Astrocyte of the cerebellum (primary cell): ENCODE measurements around the gene NHSL2.
"Not testable (repeated sequence)": the region's sequence is repeated elsewhere in the genome, so short reads cannot be mapped to it uniquely, and the experiment has no call there.

ENCODE experiments used
- DNase-seq: peaks from one replicate; pipeline ENCODE4 v3.0.0-alpha.2; 2011; ENCODE audit warnings: low read depth
- H3K4me3 ChIP-seq: 2 replicates; pipeline ENCODE4 v1.5.1; 2011; ENCODE audit warnings: mild to moderate bottlenecking, low read depth, low read length, moderate library complexity
- CTCF ChIP-seq: IDR thresholded peaks from 2 replicates; pipeline ENCODE4 v1.5.1; 2012; ENCODE audit warnings: low read length, low read depth, moderate library complexity, mild to moderate bottlenecking; ENCODE audit errors: missing control alignments
- in situ Hi-C: cut with HindIII; loops from 2 replicates; pipeline ENCODE4 v1.10.0; 2017; ENCODE audit warnings: low sequenced_read_pairs

NHSL2 gene

GRCh38 chrX:71949844-71950445 is 39.3 kb downstream of the NHSL2 start:
- no peak for TF ChIP-seq CTCF
- in situ Hi-C loops, result no loop called here
- no peak for DNase-seq
- no peak overlapping the region for H3K4me3 ChIP-seq

GRCh38 chrX:71953391-71953790 is 42.7 kb downstream of the NHSL2 start:
- in situ Hi-C loops, result no loop called here
- TF ChIP-seq CTCF, result no peak
- no peak overlapping the region for H3K4me3 ChIP-seq
- no peak for DNase-seq

- H3K4me3 ChIP-seq, result no peak overlapping the region
- in situ Hi-C loops, result no loop called here
- no peak for TF ChIP-seq CTCF
- no peak for DNase-seq
Observed at GRCh38 chrX:71953946-71954345, 43.3 kb downstream of the NHSL2 start.

- TF ChIP-seq CTCF, result no peak
- no peak for DNase-seq
- in situ Hi-C loops, result no loop called here
- no peak overlapping the region for H3K4me3 ChIP-seq
Observed at GRCh38 chrX:71954458-71954857, 43.8 kb downstream of the NHSL2 start.

GRCh38 chrX:71955530-71956120 is 45.0 kb downstream of the NHSL2 start:
- no peak for DNase-seq
- no peak overlapping the region for H3K4me3 ChIP-seq
- in situ Hi-C loops, result no loop called here
- TF ChIP-seq CTCF, result no peak

GRCh38 chrX:71958281-71958675 is 47.6 kb downstream of the NHSL2 start:
- no peak for TF ChIP-seq CTCF
- no peak for DNase-seq
- in situ Hi-C loops, result no loop called here
- no peak overlapping the region for H3K4me3 ChIP-seq

- DNase-seq, H3K4me3 ChIP-seq, in situ Hi-C loops: not testable (repeated sequence)
Observed at GRCh38 chrX:71964184-71964583, 53.5 kb downstream of the NHSL2 start.
